HUES64 (cell line): ENCODE results near the gene PFDN2.
"Not testable (repeated sequence)": the region's sequence is repeated elsewhere in the genome, so short reads cannot be mapped to it uniquely, and the experiment has no call there.

ENCODE experiments used
- H3K27ac ChIP-seq: 2 replicates; pipeline ENCODE4 v1.7.0; 2013; ENCODE audit warnings: low read depth, low read length, inconsistent platforms
- H3K27me3 ChIP-seq: 2 replicates; pipeline ENCODE4 v1.6.1; 2013; ENCODE audit warnings: mild to moderate bottlenecking, low read length; ENCODE audit not compliant: insufficient read depth
- H3K36me3 ChIP-seq: 2 replicates; pipeline ENCODE4 v1.6.1; 2013; ENCODE audit warnings: mild to moderate bottlenecking, low read length; ENCODE audit not compliant: insufficient read depth
- H3K4me1 ChIP-seq: 2 replicates; pipeline ENCODE4 v1.6.1; 2013; ENCODE audit warnings: mild to moderate bottlenecking, low read length, moderate library complexity; ENCODE audit not compliant: insufficient read depth
- H3K4me3 ChIP-seq: 2 replicates; pipeline ENCODE4 v1.5.1; 2013; ENCODE audit warnings: mild to moderate bottlenecking, low read length, moderate library complexity
- H3K9ac ChIP-seq: 2 replicates; pipeline ENCODE4 v1.6.1; 2013; ENCODE audit warnings: mild to moderate bottlenecking, low read depth, low read length
- H3K9me3 ChIP-seq: 2 replicates; pipeline ENCODE4 v1.6.1; 2013; ENCODE audit warnings: low read depth, low read length; ENCODE audit not compliant: insufficient read depth
- WGBS: fragments of 150-250, 120-280 bp; methylation state at CpG from one replicate; pipeline ENCODE4 v1.1.7; 2013; ENCODE audit warnings: missing lambda C conversion rate; 5-methylcytosine and 5-hydroxymethylcytosine counted together

PFDN2 gene

GRCh38 chr1:161066694-161067093 lies 51.1 kb downstream of the PFDN2 start:
- Histone ChIP-seq H3K4me3 (no peak overlapping the region), H3K9ac (no peak overlapping the region), H3K27me3 (no peaks in the 10 kb centered on the region; the same call in 1 of the 2 replicates), H3K27ac (no peak overlapping the region), H3K36me3 (no peaks in the 10 kb centered on the region), H3K9me3 (no peaks in the 10 kb centered on the region), H3K4me1 (peaks cover 5% of the 10 kb centered on the region; the same call in 1 of the 2 replicates)
- 87% methylated on average over 3 of the region's 3 CpGs for WGBS

GRCh38 chr1:161065681-161066080 lies 52.2 kb downstream of the PFDN2 start:
- H3K36me3 ChIP-seq, result not testable (repeated sequence)
- 94% methylated on average over 5 of the region's 7 CpGs for whole genome bisulfite sequencing

GRCh38 chr1:161063936-161064335 lies 53.9 kb downstream of the PFDN2 start:
- not testable (repeated sequence) for H3K9ac ChIP-seq, H3K27me3 ChIP-seq, H3K36me3 ChIP-seq, H3K9me3 ChIP-seq, H3K27ac ChIP-seq, H3K4me3 ChIP-seq, H3K4me1 ChIP-seq
- WGBS, result 57% methylated on average over 6 of the region's 6 CpGs

More at GRCh38 chr1:161065681-161066080, 52.2 kb downstream of the PFDN2 start:
- H3K4me1 ChIP-seq, H3K9me3 ChIP-seq, H3K4me3 ChIP-seq, H3K27ac ChIP-seq, H3K9ac ChIP-seq, H3K27me3 ChIP-seq: not testable (repeated sequence)

- no peaks in the 10 kb centered on the region for H3K9me3 ChIP-seq
- no peak overlapping the region for H3K27ac ChIP-seq
- 100% methylated on average over 4 of the region's 4 CpGs for WGBS
- H3K36me3 ChIP-seq, result no peaks in the 10 kb centered on the region
- no peaks in the 10 kb centered on the region for H3K27me3 ChIP-seq
- H3K9ac ChIP-seq, result no peak overlapping the region
- H3K4me3 ChIP-seq, result no peak overlapping the region
- peaks cover 5% of the 10 kb centered on the region; the same call in 1 of the 2 replicates for H3K4me1 ChIP-seq
Measured at GRCh38 chr1:161061419-161061818, 56.4 kb downstream of the PFDN2 start.

GRCh38 chr1:161059293-161059692 lies 58.5 kb downstream of the PFDN2 start:
- no peaks in the 10 kb centered on the region for H3K9me3 ChIP-seq
- H3K27me3 ChIP-seq, result no peaks in the 10 kb centered on the region
- no peaks in the 10 kb centered on the region for H3K36me3 ChIP-seq
- H3K4me3 ChIP-seq, result no peak overlapping the region
- 88% methylated on average over 6 of the region's 6 CpGs for WGBS
- H3K9ac ChIP-seq, result no peak overlapping the region
- H3K4me1 ChIP-seq, result peaks cover 4% of the 10 kb centered on the region; the same call in 1 of the 2 replicates
- no peak overlapping the region for H3K27ac ChIP-seq

- WGBS, result 93% methylated on average over 7 of the region's 7 CpGs
- Histone ChIP-seq H3K9me3 (no peaks in the 10 kb centered on the region), H3K36me3 (no peaks in the 10 kb centered on the region), H3K9ac (no peak overlapping the region), H3K4me3 (no peak overlapping the region), H3K27ac (no peak overlapping the region), H3K4me1 (no peaks in the 10 kb centered on the region), H3K27me3 (no peaks in the 10 kb centered on the region)
Measured at GRCh38 chr1:161054805-161055204, 63.0 kb downstream of the PFDN2 start.

GRCh38 chr1:161054232-161054631 lies 63.6 kb downstream of the PFDN2 start:
- Histone ChIP-seq H3K27me3 (no peaks in the 10 kb centered on the region), H3K4me1 (no peaks in the 10 kb centered on the region), H3K27ac (no peak overlapping the region), H3K9ac (no peak overlapping the region), H3K36me3 (no peaks in the 10 kb centered on the region), H3K9me3 (no peaks in the 10 kb centered on the region), H3K4me3 (no peak overlapping the region)
- 91% methylated on average over 4 of the region's 4 CpGs for WGBS

- Histone ChIP-seq H3K9ac (no peak overlapping the region), H3K4me3 (no peak overlapping the region), H3K27ac (no peak overlapping the region), H3K4me1 (no peaks in the 10 kb centered on the region), H3K36me3 (no peaks in the 10 kb centered on the region), H3K9me3 (no peaks in the 10 kb centered on the region), H3K27me3 (peaks cover 8% of the 10 kb centered on the region)
- WGBS, result 85% methylated on average over 3 of the region's 3 CpGs
Measured at GRCh38 chr1:161052899-161053298, 64.9 kb downstream of the PFDN2 start.

GRCh38 chr1:161051219-161051618 lies 66.6 kb downstream of the PFDN2 start:
- no peaks in the 10 kb centered on the region for H3K4me1 ChIP-seq
- H3K9ac ChIP-seq, result no peak overlapping the region
- WGBS, result 92% methylated on average over 10 of the region's 10 CpGs
- 0 out of 2 replicates have a peak, but pooled peaks cover 7% of the 10 kb centered on the region for H3K9me3 ChIP-seq
- H3K27me3 ChIP-seq, result peaks cover 13% of the 10 kb centered on the region
- no peak overlapping the region for H3K27ac ChIP-seq
- no peaks in the 10 kb centered on the region for H3K36me3 ChIP-seq
- H3K4me3 ChIP-seq, result no peak overlapping the region
